H4 (cell line): ENCODE results near the gene SCD5. TPM values are rescaled to one million over a fixed set of nuclear protein-coding genes. Genes with fewer than 3 reads are reported as not detected.

Experiments
- DNase-seq: peaks from one replicate; pipeline ENCODE4 v3.0.0-alpha.2; 2015; ENCODE audit warnings: low spot score
- total RNA-seq: library from RNA; depleted of rRNA; stranded (reverse); fragments of >200 nt; shearing (Covaris generic); gene quantifications from 2 replicates; pipeline ENCODE4 v1.2.3, GENCODE V29; 2014

SCD5 gene
- total RNA-seq, 1 experiment from 2014 or later: 14.5 TPM

- DNase-seq: no peak
Measured at GRCh38 chr4:82797040-82797404, 1.6 kb downstream of the SCD5 start.

GRCh38 chr4:82792912-82793649 lies 5.5 kb downstream of the SCD5 start:
- DNase-seq: no peak

GRCh38 chr4:82791179-82791578 lies 7.4 kb downstream of the SCD5 start:
- DNase-seq: no peak

GRCh38 chr4:82790060-82790660 lies 8.4 kb downstream of the SCD5 start:
- DNase-seq: no peak

GRCh38 chr4:82789025-82789776 lies 9.4 kb downstream of the SCD5 start:
- DNase-seq: no peak

- DNase-seq: no peak
Measured at GRCh38 chr4:82787342-82787741, 11.3 kb downstream of the SCD5 start.

GRCh38 chr4:82786828-82787227 lies 11.8 kb downstream of the SCD5 start:
- no peak for DNase-seq

GRCh38 chr4:82785611-82786400 lies 12.8 kb downstream of the SCD5 start:
- peak; percentile 48 for DNase-seq

GRCh38 chr4:82784681-82785610 lies 13.7 kb downstream of the SCD5 start:
- DNase-seq: no peak

GRCh38 chr4:82782626-82783345 lies 15.8 kb downstream of the SCD5 start:
- DNase-seq: no peak

- DNase-seq: peak; percentile 67
Measured at GRCh38 chr4:82780752-82781231, 17.8 kb downstream of the SCD5 start.

GRCh38 chr4:82780170-82780751 lies 18.3 kb downstream of the SCD5 start:
- no peak for DNase-seq

GRCh38 chr4:82779032-82779431 lies 19.6 kb downstream of the SCD5 start:
- DNase-seq: no peak

GRCh38 chr4:82777857-82778525 lies 20.6 kb downstream of the SCD5 start:
- no peak for DNase-seq

GRCh38 chr4:82776925-82777542 lies 21.6 kb downstream of the SCD5 start:
- DNase-seq: no peak

- no peak for DNase-seq
Measured at GRCh38 chr4:82775243-82775642, 23.4 kb downstream of the SCD5 start.

GRCh38 chr4:82774711-82775171 lies 23.9 kb downstream of the SCD5 start:
- DNase-seq: no peak

- no peak for DNase-seq
Measured at GRCh38 chr4:82773057-82773456, 25.5 kb downstream of the SCD5 start.

GRCh38 chr4:82770607-82771006 lies 28.0 kb downstream of the SCD5 start:
- DNase-seq: no peak
